Brain microvascular endothelial cell (primary cell): Measurements from ENCODE around the gene MPC2.
"Not testable (repeated sequence)": the region's sequence is repeated elsewhere in the genome, so short reads cannot be mapped to it uniquely, and the experiment has no call there.

Experiments used
- DNase-seq: peaks from one replicate; pipeline ENCODE4 v3.0.0-alpha.2; 2020
- H3K27ac ChIP-seq: fragments of 250-450 bp; sonication (Bioruptor Pico); 2 replicates; pipeline ENCODE4 v1.5.1; 2020; ENCODE audit warnings: mild to moderate bottlenecking, moderate library complexity
- H3K27me3 ChIP-seq: fragments of 250-450 bp; sonication (Bioruptor Pico); replicated peaks from 2 replicates; pipeline ENCODE4 v1.5.1; 2020; ENCODE audit warnings: mild to moderate bottlenecking
- H3K36me3 ChIP-seq: fragments of 250-450 bp; sonication (Bioruptor Pico); replicated peaks from 2 replicates; pipeline ENCODE4 v1.5.1; 2020; ENCODE audit warnings: mild to moderate bottlenecking
- H3K4me3 ChIP-seq: 2 replicates; pipeline ENCODE4 v1.5.1; 2011; ENCODE audit warnings: low read depth, mild to moderate bottlenecking, control low read depth, low read length, moderate library complexity
- CTCF ChIP-seq: IDR thresholded peaks from 2 replicates; pipeline ENCODE4 v1.5.1; 2011; ENCODE audit warnings: low read depth, mild to moderate bottlenecking, moderate library complexity, low read length, control low read depth, inconsistent platforms; ENCODE audit errors: missing control alignments
- in situ Hi-C: cut with HindIII; loops from 2 replicates; pipeline ENCODE4 v1.10.0; 2017; ENCODE audit warnings: low sequenced_read_pairs, low pct_ligation_motif_present

Gene MPC2

GRCh38 chr1:167933788-167934187 is 3.1 kb downstream of the MPC2 start:
- H3K4me3 ChIP-seq = no peak overlapping the region

GRCh38 chr1:167929725-167930124 is 7.1 kb downstream of the MPC2 start:
- no peak for TF ChIP-seq CTCF
- Histone ChIP-seq H3K36me3 (no peaks in the 10 kb centered on the region), H3K27ac (no peak overlapping the region), H3K4me3 (no peak overlapping the region), H3K27me3 (no peaks in the 10 kb centered on the region)
- no peak for DNase-seq
- in situ Hi-C loops = no loop called here

More at GRCh38 chr1:167933788-167934187, 3.1 kb downstream of the MPC2 start:
- H3K27me3 ChIP-seq = no peaks in the 10 kb centered on the region
- in situ Hi-C loops = no loop called here
- DNase-seq = no peak
- TF ChIP-seq CTCF = no peak
- H3K27ac ChIP-seq = no peak overlapping the region
- no peaks in the 10 kb centered on the region for H3K36me3 ChIP-seq

DNA sequence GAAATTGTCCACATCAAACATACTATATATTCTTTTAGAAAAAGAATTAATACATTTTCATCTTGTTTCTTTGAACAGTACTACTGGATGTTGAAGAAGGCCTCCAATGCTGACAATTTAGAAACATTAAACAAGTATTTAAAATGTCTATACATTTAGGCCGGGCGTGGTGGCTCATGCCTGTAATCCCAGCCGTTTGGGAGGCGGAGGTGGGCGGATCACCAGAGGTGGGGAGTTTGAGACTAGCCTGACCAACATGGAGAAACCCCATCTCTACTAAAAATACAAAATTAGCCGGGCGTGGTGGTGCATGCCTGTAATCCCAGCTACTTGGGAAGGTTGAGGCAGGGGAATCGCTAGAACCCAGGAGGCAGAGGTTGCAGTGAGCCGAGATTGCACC is 8.0 kb downstream of the MPC2 start:
- H3K27ac ChIP-seq, H3K36me3 ChIP-seq, in situ Hi-C loops, H3K27me3 ChIP-seq, DNase-seq, H3K4me3 ChIP-seq: not testable (repeated sequence)

- Histone ChIP-seq H3K27ac (no peak overlapping the region), H3K27me3 (no peaks in the 10 kb centered on the region), H3K4me3 (no peak overlapping the region), H3K36me3 (no peaks in the 10 kb centered on the region)
- no peak for TF ChIP-seq CTCF
- in situ Hi-C loops = no loop called here
- no peak for DNase-seq
These were observed 8.4 kb downstream of the MPC2 start for GRCh38 chr1:167928457-167928852.

DNA sequence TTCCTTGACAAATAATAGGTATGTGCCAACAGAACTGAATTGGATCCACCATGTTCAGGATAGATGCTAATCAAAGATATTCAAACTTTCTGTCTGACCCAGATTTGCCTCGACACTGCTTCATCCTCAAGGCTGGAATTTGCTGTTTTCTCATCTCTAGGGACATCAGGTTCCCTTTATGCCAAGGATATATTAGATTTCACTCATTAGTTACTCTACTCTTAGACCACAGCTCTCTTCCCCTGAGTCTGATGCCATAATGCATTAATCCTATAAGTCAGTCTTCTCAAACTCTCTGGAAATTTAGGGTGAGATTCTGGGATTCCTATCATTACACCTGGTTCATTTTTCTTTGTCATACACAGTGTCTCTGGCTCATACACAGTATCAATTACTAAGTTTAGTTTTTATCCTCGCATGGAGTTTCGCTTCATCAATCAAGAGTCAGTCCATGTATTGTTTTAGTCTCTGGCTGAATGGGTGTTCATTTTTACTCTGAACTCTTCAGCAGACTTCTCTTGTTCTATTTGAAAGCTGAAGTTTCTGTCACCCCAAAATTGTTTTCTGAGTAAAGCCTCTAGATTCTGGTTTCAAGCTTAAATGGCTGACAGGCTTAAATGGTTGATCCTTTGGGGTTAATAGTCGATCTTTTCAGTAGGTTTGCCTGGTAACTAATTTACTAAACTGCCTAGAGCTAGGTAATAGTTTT is 9.7 kb downstream of the MPC2 start:
- Histone ChIP-seq H3K27me3 (no peaks in the 10 kb centered on the region), H3K36me3 (no peaks in the 10 kb centered on the region), H3K27ac (no peak overlapping the region), H3K4me3 (no peak overlapping the region)
- TF ChIP-seq CTCF = no peak
- in situ Hi-C loops = no loop called here
- DNase-seq = no peak

- H3K27me3 ChIP-seq = no peaks in the 10 kb centered on the region
- H3K27ac ChIP-seq = no peak overlapping the region
- no peak overlapping the region for H3K4me3 ChIP-seq
- in situ Hi-C loops = no loop called here
- TF ChIP-seq CTCF = no peak
- no peak for DNase-seq
- H3K36me3 ChIP-seq = no peaks in the 10 kb centered on the region
These were observed 10.3 kb downstream of the MPC2 start for GRCh38 chr1:167926486-167926997.
